ENCODE measurements around the gene TDRD3.

The TDRD3 gene

DNA sequence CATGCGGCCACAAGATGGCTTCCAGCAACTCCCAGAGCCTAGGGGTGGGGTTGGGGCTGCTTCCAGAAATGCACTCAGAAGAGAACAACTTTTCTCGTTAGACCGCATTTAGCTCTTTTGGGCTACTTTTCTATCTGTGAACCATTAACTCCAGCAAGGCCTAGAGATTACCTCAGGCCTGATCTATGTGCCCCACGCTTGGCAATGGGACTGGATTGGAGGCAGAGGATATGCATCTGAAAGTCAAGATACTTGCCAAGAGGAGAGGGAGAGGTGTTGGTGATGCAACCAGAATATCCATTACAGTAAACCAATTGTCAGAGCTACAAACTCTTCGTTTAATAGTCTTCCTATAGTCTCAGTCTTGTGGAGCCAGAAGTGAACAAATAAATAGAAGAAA, 177.7 kb downstream of the TDRD3 start:
- no peak overlapping the region for H3K4me3 ChIP-seq (ENCODE audit: low read depth, low read length)
- TF ChIP-seq, protein P1, sequence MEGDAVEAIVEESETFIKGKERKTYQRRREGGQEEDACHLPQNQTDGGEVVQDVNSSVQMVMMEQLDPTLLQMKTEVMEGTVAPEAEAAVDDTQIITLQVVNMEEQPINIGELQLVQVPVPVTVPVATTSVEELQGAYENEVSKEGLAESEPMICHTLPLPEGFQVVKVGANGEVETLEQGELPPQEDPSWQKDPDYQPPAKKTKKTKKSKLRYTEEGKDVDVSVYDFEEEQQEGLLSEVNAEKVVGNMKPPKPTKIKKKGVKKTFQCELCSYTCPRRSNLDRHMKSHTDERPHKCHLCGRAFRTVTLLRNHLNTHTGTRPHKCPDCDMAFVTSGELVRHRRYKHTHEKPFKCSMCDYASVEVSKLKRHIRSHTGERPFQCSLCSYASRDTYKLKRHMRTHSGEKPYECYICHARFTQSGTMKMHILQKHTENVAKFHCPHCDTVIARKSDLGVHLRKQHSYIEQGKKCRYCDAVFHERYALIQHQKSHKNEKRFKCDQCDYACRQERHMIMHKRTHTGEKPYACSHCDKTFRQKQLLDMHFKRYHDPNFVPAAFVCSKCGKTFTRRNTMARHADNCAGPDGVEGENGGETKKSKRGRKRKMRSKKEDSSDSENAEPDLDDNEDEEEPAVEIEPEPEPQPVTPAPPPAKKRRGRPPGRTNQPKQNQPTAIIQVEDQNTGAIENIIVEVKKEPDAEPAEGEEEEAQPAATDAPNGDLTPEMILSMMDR (IDR thresholded peaks at IDR 0.05; ENCODE audit: low read depth, low read length) = no peak
- TF ChIP-seq, protein P2, sequence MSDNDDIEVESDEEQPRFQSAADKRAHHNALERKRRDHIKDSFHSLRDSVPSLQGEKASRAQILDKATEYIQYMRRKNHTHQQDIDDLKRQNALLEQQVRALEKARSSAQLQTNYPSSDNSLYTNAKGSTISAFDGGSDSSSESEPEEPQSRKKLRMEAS (IDR thresholded peaks at IDR 0.05; ENCODE audit: low read depth, low read length) = no peak
- TF ChIP-seq POLR2A (IDR thresholded peaks at IDR 0.05; ENCODE audit: extremely low read depth, insufficient read length) = no peak
- DNase-seq (ENCODE audit: low read depth) = no peak

DNA sequence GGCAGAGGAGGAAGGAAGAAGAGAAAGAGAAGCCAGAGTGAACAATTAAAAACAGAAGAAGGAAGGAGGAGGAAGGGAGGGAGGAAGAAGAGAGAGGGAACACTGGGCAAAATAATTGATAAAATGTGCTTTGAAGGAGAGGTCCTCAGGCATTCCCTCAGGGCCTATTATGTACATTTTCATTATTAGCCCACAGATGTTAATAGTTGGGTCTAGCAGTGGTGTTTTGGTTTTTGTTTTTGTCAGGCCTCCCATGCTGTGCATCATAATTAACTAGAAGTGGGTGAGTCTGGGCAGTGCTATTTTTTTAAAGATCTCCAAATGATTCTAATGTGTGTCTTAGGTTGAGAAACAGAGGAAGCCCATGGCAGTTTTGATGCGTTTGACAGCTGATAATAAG, 178.1 kb downstream of the TDRD3 start:
- TF ChIP-seq, protein P2 (IDR thresholded peaks at IDR 0.05; ENCODE audit: low read depth, low read length) = no peak
- TF ChIP-seq, protein P1 (IDR thresholded peaks at IDR 0.05; ENCODE audit: low read depth, low read length) = no peak
- no peak for TF ChIP-seq POLR2A (IDR thresholded peaks at IDR 0.05; ENCODE audit: extremely low read depth, insufficient read length)
- TF ChIP-seq MYC (IDR thresholded peaks at IDR 0.05; ENCODE audit: low read depth, low read length) = no peak
- no peak for DNase-seq (ENCODE audit: low read depth)

DNA sequence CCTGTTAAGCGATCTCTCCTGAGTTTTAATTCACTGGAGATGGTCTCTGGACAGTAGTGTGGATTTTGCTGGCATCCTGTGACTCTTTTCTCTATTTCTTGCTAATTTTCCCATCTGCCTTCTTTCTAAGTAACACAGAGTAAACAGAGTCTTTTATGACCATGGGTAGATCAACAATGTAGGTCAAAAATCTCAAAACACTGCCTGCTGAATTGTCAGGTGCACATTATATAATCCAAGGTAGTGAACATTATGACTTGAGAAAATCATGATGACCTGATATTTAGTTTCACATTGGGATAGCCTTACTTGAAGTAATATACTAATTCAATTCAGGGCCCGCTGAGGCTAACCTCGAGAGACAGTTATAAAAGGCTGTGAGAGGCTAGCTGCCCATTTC, 180.7 kb downstream of the TDRD3 start:
- DNase-seq (ENCODE audit: low read depth) = no peak
- TF ChIP-seq POLR2A (IDR thresholded peaks at IDR 0.05; ENCODE audit: extremely low read depth, insufficient read length) = no peak
- TF ChIP-seq, protein P2 (IDR thresholded peaks at IDR 0.05; ENCODE audit: low read depth, low read length) = no peak
- TF ChIP-seq, protein P1 (IDR thresholded peaks at IDR 0.05; ENCODE audit: low read depth, low read length) = no peak
- TF ChIP-seq MYC (IDR thresholded peaks at IDR 0.05; ENCODE audit: low read depth, low read length) = no peak
- H3K4me3 ChIP-seq (ENCODE audit: low read depth, low read length) = no peak overlapping the region

More for the DNA sequence above, 178.1 kb downstream of the TDRD3 start:
- H3K4me3 ChIP-seq (ENCODE audit: low read depth, low read length) = no peak overlapping the region

DNA sequence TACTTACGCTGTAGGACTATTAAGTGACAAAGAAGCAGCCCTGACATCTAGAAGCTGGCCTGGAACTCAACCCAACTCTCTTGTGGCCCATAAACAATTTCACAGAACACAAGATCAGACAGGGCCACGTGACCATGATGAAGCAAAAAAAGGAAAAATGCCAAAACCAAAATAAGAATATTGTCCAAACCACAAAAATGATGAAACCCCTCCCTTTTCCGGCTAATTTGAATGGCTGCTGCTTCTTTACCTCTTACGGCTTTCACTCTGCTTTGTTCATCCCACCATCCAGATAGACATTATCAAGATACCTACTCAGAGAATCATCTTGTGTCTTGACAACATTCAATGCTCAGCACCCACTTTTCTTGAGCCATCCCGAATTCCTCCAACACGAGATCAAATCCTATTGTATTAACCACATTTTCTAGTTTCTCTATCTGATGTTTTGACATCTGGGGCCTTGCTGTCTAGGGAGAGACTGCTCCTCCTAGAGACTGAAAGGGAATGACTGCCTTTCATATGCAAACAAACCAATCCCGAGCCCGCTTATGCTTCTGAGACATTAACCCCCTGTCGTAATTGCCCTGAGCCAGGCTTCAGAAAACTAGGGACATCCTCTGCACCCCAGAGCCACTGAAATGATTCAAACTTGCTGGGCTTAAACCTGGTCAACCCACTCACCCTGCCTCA, 186.3 kb downstream of the TDRD3 start:
- peak; percentile 93 for DNase-seq (ENCODE audit: low read depth)
- TF ChIP-seq POLR2A (IDR thresholded peaks at IDR 0.05; ENCODE audit: extremely low read depth, insufficient read length) (no peak), MYC (IDR thresholded peaks at IDR 0.05; ENCODE audit: low read depth, low read length) (no peak; the same call in 1 of the 2 replicates)
- TF ChIP-seq, protein P1 (IDR thresholded peaks at IDR 0.05; ENCODE audit: low read depth, low read length) = peak; percentile 23
- TF ChIP-seq, protein P2 (IDR thresholded peaks at IDR 0.05; ENCODE audit: low read depth, low read length) = peak; percentile 92
- peak overlapping the region; percentile 54 for H3K4me3 ChIP-seq (ENCODE audit: low read depth, low read length)

DNA sequence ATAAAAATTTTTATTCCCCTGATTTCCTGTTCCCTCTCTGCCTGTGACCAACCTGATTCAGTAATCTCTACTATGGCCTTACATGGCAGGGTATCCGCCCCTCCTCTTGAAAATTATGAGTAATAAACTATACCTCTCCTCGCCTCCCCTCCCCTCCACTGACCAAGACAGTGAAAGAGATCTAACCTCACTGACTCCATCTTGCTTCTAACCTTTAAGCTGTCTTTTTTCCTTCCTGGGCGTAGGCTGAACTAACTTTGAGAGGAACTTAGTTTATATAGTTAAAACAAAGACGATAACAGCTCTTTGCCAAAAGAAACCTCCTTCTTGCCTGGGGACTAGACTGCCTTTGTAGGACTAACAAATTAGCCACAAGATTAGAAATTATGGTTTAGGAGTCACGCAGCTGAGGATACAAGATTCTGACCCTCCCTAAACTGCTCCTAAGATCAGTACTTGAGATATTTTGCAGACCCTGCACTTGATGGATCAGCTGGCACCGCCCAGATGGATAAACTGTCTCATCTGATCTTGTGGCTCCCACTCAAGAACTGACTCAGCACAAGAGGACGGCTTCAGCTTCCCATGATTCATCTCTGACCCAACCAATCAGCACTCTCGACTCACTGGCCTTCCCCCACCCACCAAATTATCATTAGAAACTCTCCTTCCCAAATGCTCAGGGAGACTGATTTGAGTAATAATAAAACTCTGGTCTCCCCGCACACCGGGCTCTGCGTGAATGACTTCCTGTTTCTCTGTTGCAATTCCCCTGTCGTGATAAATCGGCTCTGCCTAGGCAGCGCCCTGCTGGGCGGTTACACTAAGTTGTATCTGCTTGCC, 187.1 kb downstream of the TDRD3 start:
- H3K4me3 ChIP-seq (ENCODE audit: low read depth, low read length) = peak overlapping the region; percentile 54
- peak; percentile 94 for DNase-seq (ENCODE audit: low read depth)
- no peak for TF ChIP-seq MYC (IDR thresholded peaks at IDR 0.05; ENCODE audit: low read depth, low read length)
- TF ChIP-seq, protein P1 (IDR thresholded peaks at IDR 0.05; ENCODE audit: low read depth, low read length) = no peak
